Frontal cortex (tissue), 4 donors: ENCODE results near the gene SLIT1. TPM values are rescaled to one million over a fixed set of nuclear protein-coding genes. Genes with fewer than 3 reads are reported as not detected.
"Not testable (repeated sequence)": the region's sequence is repeated elsewhere in the genome, so short reads cannot be mapped to it uniquely, and the experiment has no call there.

ENCODE experiments used
- DNase-seq, 2 donors: peaks; one replicate each; pipeline ENCODE4 v3.0.0; 2012; ENCODE audit warnings: low spot score in 2 of 2
- FAIRE-seq: peaks from 2 replicates; lab custom pipeline; 2012; peaks lifted over from hg19 to GRCh38; lab: Jason Lieb, UNC
- total RNA-seq: library from RNA; depleted of rRNA; stranded (reverse); fragments of >200 nt; gene quantifications from one replicate; pipeline ENCODE4 v1.2.3, GENCODE V29; 2014
- donor health status: control.
- donor health status: control.
- donor health status: control.

The SLIT1 gene
- total RNA-seq, 1 donor from 2014 or later = 48.9 TPM

DNA sequence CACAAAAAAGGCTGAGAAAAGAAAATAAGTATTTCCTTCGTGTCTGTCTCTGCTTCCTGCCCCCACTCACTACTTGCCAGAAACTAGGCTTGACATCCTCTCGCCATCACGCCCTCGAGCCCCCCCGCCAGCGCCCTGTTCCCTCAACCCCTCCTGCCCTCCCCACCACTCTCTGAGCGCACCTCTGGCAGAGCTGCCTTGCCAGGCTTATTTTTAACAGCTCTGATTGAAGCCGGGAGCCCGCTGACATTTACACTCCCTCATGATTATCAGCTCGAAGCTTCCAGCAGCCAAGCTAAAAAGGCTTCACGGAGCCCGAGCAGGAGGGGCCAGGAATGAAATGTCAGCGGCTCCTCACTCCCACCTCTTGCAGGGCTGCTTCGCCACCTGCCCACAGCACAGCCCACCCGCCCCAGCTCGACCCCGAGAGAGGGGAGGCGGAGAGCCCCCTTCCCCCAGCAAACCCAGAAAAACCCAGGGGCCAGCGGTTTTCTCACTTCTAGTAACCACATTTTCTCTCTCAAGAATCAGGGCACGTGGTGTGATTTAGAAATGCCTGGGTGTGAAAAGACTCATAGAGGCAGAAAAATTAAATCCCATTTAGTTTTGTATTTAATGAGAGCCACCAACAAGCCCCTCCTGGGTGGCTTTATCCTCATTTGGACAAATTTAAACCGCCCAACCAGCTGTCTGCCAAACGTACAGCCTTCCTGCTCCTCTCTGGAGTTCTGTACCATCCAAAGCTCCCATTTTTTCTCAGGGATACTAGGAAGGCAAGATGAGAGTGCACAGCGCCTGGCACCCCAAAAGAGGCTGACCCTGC is 89.3 kb downstream of the SLIT1 start:
- no peak for FAIRE-seq
- DNase-seq = peak in 1 of 2 donors; percentile 32

DNA sequence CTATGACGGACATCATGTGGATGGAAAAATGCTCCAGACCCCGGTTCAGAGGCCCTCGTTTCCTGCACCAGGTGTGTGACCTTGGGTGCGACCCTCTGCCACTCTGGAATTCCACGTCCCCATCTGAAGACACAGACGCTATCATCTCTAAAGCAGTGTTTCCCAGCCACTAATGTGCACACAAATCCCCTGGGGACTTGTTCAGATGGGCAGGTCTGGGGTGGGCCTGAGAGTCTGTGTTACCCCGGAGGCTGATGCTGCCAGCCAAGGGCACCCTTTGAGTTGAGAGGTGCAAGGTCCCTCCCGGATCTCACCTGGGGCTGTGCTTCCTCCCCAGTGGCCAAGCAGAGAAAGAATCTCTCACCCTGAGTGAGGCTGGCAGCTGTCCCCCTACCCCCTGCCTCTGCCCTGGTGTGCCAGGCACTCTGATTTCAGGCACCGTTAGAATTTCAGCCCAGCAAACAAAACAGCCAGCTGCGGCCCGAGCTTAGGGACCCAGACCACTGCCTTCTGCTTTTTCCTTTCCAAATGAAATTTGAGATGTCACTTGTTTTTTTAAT is 90.0 kb downstream of the SLIT1 start:
- FAIRE-seq (no peak), DNase-seq (no peak)

DNA sequence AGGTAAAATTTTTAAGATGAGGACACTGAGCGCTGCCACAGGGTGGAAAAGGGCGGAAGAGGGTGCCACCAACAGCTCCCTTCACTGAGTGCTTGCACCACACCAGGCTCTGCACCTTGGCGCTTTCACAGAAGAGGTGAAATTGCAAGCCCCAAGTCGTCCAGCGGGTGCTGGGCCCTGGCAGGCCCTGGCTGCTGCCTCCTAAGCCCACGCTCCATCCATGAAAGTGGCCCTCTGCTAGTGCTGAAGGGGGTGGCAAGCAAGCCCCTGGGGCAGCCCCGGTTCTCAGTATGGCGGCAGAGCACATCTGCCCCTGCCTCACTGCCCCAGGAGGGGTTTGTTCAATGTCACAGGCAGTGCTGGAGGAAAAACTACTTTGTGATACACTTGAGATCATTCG is 95.1 kb downstream of the SLIT1 start:
- no peak for FAIRE-seq
- no peak for DNase-seq

DNA sequence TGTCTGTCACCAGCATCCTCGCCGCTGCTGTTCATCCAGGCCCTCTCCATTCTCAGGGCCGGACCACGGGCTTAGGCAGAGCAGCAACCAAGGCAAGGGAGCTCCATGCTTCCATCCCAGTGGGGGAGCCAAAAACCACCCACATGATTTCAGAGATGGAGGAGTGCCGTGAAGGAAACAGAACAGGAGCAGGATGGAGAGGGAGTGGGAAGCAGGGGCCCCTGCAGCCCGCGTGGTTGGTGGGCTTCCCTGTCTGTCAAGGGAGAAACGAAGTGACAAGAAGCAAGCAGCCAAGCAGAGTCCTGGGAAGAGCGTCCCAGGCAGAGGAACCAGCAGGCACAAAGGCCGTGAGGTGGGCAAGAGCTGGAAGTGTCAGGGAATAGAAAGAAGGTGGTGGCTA is 95.7 kb downstream of the SLIT1 start:
- no peak for DNase-seq
- FAIRE-seq = no peak

DNA sequence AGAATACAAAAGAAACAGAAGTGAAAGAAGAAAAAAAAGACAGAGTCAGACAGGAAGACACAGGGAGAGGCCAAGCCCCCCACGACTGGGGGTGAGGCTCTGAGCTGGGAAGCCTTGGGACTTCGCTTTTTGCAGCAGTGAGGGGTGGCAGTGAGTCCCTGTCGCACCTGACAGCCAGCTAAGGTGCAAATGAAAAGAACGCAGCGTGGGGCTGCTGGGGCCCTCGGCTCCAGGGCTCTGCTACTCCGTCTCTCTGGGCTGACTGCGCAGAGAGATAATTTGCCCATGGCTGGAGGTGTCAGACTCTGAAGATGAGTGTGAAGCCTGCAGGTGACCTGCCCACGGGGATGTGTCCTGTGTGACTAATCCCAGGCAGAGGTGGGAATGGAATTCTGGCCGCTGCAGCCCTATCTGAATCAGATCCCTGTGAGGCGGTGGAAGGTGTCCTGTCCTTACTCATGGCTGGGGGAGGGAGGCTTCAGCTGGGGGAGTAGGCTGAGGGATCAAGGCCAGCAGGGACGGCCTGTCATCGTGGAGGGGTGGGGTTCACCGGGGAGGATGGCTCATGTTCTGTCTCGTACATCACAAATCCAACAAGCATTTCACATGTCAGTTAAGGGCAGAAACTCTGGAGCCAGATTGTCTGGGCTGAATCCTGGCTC is 96.4 kb downstream of the SLIT1 start:
- no peak for FAIRE-seq
- no peak for DNase-seq

DNA sequence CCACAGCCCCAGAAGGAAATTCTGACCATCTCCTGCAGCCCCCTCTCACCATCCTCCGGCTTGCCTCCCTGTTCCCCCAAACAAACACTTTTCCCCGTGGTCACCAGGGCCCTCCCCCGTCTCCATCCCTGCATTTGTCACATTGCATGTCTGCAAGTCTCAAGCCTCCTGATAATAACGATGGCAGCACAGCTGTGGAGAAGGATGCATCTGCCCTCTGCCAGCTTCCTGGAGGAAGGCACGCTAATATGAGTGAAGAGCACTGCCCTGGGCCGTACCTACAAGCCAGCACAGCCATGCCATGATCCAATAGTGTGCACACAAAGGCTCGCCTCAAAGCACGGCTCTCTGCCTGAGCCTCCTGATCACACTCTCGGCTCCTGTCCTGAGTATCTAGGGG is 98.5 kb downstream of the SLIT1 start:
- DNase-seq = no peak
- FAIRE-seq = no peak

DNA sequence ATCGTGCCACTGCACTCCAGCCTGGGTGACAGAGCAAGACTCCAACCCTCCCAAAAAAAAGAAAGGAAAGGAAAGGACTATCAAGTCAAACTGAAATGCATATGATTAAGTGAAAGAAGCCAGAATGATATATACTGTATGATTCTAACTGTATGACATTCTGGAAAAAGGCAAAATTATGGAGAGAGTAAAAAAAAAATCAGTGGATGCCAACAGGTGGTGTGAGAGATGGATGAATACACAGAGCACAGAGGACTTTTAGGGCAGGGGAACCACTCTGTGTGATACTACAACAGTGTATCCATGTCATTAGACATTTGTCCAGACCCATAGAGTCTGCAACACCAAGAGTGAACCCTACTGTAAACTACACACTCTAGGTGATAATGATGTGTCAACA is 99.2 kb downstream of the SLIT1 start:
- no peak for DNase-seq

DNA sequence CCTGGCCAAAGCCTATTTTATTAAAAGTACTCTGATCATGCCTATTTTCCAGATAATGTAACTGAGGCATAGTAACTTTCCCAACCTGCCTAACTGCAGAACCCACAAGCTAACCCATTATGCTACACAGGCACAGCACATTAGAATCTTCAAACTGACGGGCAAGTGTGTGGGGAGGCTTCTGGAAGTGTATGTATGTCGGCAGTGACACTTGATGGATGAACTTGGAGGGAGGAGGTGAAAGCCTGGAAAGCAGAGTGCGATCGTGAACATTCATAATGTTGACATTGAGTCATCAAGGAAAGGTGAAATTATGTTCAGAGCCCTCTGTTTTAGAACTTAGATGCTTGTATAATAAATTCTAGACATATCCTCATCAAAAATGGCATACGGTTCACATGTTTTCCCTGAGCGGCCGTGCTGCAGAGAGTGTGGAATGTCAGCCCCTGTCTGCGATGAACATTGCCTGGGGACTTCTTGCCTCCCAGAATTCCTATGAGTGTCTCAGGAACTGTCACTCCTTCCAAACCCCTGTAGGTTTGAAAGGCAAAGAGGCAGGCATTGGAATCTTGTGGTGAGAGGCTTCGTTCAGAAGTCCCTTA is 102.4 kb downstream of the SLIT1 start:
- FAIRE-seq (no peak), DNase-seq (no peak)

More for the DNA sequence above, 99.2 kb downstream of the SLIT1 start:
- no peak for FAIRE-seq

DNA sequence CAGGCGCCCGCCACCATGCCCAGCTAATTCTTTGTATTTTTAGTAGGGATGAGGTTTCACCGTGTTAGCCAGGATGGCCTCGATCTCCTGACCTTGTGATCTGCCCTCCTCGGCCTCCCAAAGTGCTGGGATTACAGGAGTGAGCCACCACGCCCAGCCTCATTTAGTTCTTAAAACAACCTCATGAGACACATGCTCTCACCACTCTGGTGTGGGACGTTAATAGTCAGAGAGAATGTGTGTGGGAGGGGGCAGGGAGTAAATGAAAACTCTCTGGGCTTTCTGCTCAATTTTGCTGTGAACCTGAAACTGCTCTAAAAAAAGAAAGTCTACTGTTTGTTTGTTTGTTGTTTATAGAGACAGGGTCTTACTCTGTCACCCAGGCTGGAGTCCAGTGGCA is 103.2 kb downstream of the SLIT1 start:
- FAIRE-seq = not testable (repeated sequence)

DNA sequence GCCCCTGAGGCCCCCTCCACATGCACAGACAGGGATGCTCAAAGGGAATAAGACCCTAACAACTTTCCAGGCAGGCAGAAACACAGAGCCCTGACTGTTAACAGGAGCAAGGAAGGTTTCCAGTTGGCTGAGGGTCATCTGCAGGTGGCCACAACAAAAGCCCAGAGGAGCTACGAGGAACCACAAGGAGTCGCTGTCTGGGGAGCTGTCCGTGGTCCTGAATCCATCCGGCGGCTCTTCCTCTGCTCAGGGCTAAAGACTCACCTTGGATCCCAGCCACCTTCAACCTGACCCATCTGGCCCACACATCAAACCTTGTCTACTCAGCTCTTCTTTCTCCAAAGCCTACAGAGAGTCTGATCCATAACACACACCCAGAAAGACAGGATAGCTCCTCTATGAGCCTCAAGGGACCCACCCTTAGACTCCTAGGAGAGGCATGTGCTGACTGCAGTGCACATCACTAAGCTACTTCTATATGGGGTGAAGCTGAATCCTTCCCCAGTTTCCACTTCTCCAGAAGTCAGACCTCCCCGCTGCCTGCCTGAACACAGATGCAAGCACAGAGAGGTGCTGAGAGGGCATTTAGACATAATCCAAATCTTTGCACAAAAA is 104.0 kb downstream of the SLIT1 start:
- FAIRE-seq (no peak), DNase-seq (peak; percentile 36 to 58)

More for the DNA sequence above, 103.2 kb downstream of the SLIT1 start:
- not testable (repeated sequence) for DNase-seq

DNA sequence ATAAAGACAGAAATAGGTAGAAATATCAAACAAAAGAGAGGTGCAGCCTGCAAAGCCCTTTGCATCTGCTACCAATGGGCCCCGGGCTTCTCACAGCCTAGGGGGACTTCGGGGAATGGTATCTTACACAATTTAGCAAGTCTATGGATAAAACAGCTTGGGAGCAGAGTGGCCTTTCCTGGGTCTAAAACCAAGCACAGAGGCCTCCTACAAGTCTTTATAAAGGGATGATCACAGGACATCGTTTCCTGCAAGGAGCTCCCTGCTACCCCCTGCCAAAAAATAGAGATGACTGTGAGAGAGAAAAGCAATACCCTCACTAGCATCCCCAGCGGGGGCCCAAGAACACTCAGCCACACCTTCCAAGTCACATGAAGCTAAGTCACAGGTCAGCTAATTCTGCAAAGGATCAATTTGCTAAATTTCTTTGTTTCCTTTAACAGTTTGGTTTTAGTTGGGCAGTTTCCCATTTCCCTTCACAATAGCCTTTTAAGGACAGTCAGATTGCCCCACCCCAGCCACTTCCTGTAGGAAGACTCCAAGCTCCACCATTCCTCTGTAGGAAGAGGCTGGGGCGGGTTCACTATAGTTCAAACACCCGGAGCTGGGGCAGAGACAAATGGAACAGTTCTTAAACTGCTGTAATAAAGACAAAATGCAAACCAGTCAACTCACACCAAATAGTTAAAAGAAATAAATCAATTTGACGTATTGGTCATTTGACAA is 105.5 kb downstream of the SLIT1 start:
- no peak for DNase-seq
- no peak for FAIRE-seq

DNA sequence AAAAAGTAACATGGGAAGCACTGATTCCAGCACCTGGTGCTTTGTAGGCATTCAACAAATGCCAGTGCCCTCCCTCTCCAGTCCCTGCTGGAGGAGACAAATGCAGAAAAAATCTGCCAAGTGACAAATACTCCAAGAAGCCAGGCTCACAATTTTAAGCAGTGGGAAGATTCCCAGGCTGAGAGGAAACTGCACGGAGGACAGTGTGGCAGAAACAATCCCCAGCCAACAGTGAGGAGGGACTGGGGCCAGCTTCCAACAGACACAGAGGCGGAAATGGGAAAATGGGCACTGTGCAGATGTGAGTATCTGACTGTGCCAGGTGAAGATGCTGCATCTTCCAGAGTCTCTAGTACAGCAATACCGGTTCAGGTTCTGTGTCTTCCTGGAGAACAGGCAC is 106.3 kb downstream of the SLIT1 start:
- DNase-seq (no peak), FAIRE-seq (no peak)

DNA sequence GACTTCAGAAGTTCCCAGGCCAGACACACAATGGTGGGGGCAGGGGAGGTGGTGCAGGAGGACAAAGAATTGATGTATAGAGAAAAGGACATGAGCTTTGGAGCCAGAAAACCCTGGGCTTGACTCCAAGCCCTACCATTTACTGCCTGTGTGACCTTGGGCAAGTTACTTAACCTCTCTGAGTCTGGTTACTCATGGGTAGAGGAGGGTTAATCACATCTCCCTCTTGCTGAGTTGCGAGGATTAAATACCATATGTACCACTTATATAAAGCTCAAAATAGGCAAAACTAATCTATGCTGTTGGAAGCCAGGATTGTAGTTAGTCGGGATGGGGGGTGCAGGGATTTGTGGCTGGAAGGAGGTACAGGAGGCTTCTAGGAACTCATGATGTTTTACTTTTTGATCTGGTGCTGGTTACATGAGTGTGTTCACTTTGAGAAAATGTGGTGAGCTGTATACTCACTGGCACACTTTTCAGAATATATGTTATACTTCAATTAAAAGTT is 106.8 kb downstream of the SLIT1 start:
- DNase-seq (no peak), FAIRE-seq (no peak)

DNA sequence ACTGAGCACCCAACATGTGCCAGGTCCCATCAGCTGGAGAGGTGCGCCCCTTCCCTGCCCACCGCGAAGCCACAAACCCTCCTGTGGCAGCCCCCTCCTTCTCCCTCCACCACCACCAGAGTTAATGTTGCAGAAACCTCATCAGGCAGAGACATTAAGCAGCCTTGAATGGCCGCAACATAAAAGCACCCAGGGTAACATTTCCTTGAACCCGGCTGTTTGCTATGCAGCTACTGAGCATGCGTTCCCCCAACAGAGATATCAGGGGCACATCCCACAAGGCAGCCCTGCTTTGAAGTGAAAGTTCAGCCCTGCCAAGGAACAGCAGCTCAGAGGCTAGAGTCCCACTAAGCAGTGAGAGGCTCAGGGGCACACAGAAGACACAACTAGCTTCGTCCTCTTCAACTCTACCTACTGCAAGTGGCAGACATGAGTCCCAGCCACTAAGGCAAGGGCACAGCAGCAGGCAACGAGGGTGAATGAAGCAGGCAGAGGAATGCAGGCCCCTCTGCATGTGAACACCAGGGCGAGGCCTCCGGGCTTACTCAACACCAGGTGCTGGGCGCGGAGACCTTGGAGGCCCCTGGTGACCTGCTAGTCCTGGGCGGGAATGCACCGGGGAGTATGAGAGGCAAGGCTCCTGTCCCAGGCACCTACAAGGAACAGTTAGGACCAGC is 107.4 kb downstream of the SLIT1 start:
- DNase-seq (no peak), FAIRE-seq (no peak)

DNA sequence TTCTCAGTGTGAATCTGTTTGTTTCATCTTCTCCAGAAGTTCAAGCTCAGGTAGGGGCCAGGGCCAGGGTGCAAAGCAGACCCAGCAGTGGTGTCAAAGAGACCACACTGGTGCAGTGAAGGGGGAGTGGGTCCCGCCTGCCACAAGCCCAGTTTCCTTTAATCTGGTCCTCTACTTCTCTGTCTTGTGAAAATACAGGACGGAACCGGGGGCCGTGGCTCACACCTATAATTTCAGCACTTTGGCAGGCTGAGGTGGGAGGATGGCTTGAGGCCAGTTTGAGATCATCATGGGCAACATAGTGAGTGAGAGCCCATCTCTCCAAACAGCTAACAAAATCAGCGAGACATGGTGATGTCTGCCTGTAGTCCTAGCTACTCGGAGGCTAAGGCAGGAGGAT is 109.0 kb downstream of the SLIT1 start:
- DNase-seq (no peak), FAIRE-seq (no peak)

DNA sequence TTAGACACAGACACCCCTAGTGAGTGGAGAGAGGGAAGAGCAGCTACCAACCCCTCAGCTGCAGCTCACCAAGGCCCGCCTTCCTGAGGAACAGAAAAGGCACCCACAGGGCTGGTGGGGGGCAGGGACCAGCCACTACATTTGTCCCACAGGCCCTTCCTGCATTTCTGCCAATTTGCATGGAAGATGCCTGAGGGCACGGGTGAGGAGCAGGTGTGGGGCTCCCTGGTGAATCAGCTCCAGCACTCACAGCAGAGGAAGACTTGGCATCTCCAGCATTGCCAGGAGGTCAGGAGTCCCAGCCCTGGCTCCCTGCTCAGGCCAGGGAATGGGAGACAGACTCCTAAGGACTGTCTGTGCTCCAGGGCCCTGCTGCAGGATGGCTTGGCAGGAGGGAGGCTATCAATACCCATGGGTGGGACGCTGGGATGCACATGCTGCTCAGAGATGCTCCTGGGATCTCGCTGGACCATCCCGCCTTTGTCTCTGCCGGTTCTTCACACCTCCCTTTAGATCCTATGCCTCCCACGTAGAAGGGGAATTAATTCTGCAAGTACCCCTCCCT is 109.7 kb downstream of the SLIT1 start:
- FAIRE-seq = no peak

DNA sequence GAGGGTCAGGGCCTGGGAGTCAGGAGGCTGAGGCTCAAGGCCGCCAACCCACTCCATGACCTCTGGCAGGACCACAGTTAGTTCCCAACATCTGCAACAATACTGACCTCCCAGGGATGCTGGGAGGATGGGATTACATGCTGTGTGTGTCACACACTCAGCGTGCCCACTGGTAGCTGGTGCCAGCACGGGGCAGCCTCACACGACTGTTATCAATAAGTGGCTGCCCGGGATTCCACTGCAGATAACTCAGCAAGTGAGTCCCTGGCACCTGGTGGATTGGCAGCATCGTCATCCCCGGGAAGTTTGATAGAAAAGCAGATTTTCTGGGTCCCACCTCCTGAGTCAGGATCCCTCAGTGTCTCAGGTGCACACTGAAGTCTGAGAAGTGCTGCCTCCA is 110.3 kb downstream of the SLIT1 start:
- no peak for FAIRE-seq
- no peak for DNase-seq

More for the DNA sequence above, 109.7 kb downstream of the SLIT1 start:
- no peak for DNase-seq

DNA sequence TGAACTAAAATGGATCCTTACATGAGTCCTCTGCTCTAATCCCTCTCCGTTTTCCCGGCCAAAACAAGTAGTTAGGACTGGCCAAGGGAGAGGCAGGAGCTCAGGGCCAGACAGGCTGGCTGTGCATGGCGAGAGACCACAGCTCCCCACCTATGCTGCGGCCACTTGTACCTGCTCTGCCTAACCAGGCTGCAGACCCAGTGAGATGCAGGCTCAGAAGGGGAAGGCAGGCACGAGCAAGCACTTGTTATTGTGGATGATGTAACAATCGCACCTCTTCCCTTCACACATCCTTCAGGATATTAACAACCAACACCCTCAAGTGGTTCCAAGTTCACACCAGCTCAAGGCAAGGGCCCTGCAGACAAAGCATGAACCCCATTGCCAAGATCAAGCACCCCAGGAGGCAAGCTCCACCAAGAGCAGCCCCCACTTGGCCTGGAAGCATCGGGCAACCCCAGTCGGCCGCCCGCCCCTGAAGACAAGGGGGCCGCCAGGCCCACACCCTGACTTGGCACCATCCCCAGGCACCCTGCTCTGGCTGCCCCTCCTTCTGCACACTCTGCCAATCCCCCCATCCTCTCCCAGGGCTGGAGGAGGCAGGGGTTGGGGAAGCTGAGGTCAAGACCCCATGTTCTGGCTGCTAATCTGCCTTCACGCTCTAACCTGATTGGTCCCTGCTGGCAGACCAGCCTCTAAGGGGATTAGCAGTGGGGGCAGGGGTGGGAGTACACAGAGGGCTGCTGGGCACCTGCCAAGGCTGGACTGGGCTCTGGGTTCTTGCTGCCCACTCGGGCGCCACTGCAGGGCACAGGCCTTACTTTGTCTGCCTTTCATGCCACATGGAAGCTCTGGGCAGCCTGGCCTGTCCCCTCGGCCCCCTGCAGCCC is 111.3 kb downstream of the SLIT1 start:
- no peak for DNase-seq
- FAIRE-seq = no peak
